Measurements from ENCODE around the gene INPP5A.
A peak's percentile ranks its signal among the peaks of the same experiment; 100 is the strongest.
"Not testable (repeated sequence)": the region's sequence is repeated elsewhere in the genome, so short reads cannot be mapped to it uniquely, and the experiment has no call there.

The INPP5A gene

GRCh38 chr10:132537684-132538001 is at the start of gene INPP5A:
TSS of gene INPP5A (plus strand) at chr10:132537787. CDS start at chr10:132538097, 310 bp downstream.
- DNase-seq: no peak

- no peak for DNase-seq
Measured at GRCh38 chr10:132488231-132488821, 49.3 kb upstream of the INPP5A start.

- DNase-seq: no peak
Measured at GRCh38 chr10:132489053-132489703, 48.4 kb upstream of the INPP5A start.

- DNase-seq: no peak
Measured at GRCh38 chr10:132489704-132490534, 47.7 kb upstream of the INPP5A start.

- DNase-seq: not testable (repeated sequence)
Measured at GRCh38 chr10:132491534-132491933, 46.1 kb upstream of the INPP5A start.

GRCh38 chr10:132492323-132493025 is 45.1 kb upstream of the INPP5A start:
- DNase-seq: no peak

- no peak for DNase-seq
Measured at GRCh38 chr10:132493246-132493755, 44.3 kb upstream of the INPP5A start.

GRCh38 chr10:132493756-132494290 is 43.8 kb upstream of the INPP5A start:
- no peak for DNase-seq

- no peak for DNase-seq
Measured at GRCh38 chr10:132494866-132495630, 42.5 kb upstream of the INPP5A start.

GRCh38 chr10:132496360-132497062 is 41.1 kb upstream of the INPP5A start:
- DNase-seq: no peak

- DNase-seq: peak; percentile 26
Measured at GRCh38 chr10:132497063-132497680, 40.4 kb upstream of the INPP5A start.

- DNase-seq: no peak
Measured at GRCh38 chr10:132497861-132498561, 39.6 kb upstream of the INPP5A start.

GRCh38 chr10:132498562-132499366 is 38.8 kb upstream of the INPP5A start:
- no peak for DNase-seq

GRCh38 chr10:132499367-132499685 is 38.3 kb upstream of the INPP5A start:
- no peak for DNase-seq

- DNase-seq: no peak
Measured at GRCh38 chr10:132500781-132501415, 36.7 kb upstream of the INPP5A start.

- no peak for DNase-seq
Measured at GRCh38 chr10:132502544-132503300, 34.9 kb upstream of the INPP5A start.

- no peak for DNase-seq
Measured at GRCh38 chr10:132503581-132504421, 33.8 kb upstream of the INPP5A start.
